ENCODE data around the gene BNC1.

Gene BNC1, protein sequence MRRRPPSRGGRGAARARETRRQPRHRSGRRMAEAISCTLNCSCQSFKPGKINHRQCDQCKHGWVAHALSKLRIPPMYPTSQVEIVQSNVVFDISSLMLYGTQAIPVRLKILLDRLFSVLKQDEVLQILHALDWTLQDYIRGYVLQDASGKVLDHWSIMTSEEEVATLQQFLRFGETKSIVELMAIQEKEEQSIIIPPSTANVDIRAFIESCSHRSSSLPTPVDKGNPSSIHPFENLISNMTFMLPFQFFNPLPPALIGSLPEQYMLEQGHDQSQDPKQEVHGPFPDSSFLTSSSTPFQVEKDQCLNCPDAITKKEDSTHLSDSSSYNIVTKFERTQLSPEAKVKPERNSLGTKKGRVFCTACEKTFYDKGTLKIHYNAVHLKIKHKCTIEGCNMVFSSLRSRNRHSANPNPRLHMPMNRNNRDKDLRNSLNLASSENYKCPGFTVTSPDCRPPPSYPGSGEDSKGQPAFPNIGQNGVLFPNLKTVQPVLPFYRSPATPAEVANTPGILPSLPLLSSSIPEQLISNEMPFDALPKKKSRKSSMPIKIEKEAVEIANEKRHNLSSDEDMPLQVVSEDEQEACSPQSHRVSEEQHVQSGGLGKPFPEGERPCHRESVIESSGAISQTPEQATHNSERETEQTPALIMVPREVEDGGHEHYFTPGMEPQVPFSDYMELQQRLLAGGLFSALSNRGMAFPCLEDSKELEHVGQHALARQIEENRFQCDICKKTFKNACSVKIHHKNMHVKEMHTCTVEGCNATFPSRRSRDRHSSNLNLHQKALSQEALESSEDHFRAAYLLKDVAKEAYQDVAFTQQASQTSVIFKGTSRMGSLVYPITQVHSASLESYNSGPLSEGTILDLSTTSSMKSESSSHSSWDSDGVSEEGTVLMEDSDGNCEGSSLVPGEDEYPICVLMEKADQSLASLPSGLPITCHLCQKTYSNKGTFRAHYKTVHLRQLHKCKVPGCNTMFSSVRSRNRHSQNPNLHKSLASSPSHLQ

DNA sequence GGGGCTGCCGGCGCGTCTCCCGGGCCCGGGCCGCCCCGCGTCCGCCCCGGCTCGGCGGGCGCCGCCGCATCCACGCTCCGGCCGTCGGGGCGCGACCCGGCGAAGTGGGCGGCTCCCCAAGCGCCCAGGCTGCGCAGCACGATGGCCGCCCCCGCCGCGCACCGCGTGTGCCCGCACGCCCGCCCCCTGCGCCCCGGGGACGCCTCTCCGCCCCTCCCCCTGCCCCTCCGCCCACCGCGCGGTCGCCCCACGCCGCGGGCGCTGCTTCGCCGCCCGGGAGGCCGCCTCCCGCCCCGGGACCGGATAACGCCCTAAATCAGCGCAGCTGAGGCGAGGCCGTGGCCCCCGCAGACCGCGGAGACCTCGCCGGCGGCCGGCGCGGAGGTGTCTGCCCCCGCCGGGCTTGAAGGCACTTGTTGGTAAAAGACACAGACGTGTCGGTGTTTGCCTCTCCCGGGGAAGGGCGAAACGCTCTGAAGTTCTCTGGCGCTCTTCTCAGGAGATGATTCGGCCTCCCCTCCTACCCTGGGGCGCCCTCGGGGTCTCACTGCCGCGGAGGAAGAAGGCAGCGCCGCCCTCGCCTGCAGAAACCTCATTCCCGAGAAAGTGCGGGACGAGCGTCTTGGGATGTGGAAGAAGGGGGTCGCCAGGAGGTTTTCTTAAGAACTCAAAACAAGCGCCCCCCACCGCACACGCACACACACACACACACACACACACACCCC lies at the start of gene BNC1:
Gene BNC1 (minus strand): TSS at position 106 of the 725 bp plus-strand sequence. CDS start 36 bp downstream, at position 70.
- DNase-seq = no peak

- no peak for DNase-seq
Measured at GRCh38 chr15:83327041-83327440, 42.6 kb upstream of the BNC1 start.

GRCh38 chr15:83324799-83325198 lies 40.3 kb upstream of the BNC1 start:
- DNase-seq = no peak

DNA sequence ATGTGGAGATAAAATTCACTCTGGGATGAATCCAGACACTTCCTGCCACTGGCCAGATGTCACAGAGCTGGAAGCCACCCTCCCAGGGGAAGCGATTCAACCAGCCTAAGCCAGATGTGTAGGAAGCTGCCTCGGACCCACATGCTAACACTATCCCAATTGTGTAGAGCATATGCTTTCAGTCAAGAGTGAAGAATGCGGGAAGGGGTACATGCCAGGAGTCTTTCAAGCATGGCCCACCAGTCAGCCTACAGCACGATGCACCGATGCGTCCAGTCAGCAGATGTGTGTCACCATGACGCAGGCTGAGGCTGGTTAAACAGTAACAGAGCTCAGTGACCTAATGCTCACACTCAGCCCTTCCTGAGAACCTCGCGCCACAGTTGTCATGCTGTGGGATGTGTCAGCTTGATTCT lies 38.8 kb upstream of the BNC1 start:
- no peak for DNase-seq

GRCh38 chr15:83322691-83323090 lies 38.2 kb upstream of the BNC1 start:
- no peak for DNase-seq

- no peak for DNase-seq
Measured at GRCh38 chr15:83322061-83322460, 37.6 kb upstream of the BNC1 start.

GRCh38 chr15:83320844-83321243 lies 36.4 kb upstream of the BNC1 start:
- no peak for DNase-seq

GRCh38 chr15:83320404-83320803 lies 35.9 kb upstream of the BNC1 start:
- DNase-seq = no peak

DNA sequence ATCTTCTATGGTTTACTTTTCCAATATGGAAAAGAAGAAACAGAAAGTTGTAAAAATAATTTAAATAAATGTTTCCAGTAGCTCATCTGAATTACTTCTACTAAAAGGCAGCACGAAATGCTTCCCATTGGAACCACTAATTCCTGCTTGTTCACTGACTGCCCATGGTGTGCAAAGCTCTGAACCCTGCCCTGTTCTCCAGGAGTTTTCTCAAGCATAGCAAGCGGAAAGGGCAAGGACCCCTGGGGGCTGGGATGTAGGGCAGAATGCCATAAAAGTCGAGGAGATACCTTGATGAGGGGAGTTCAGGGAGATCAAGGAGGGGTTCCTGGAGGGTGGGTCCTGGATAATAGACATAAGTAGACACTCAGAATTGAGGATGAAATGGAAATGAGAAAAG lies 35.3 kb upstream of the BNC1 start:
- no peak for DNase-seq

DNA sequence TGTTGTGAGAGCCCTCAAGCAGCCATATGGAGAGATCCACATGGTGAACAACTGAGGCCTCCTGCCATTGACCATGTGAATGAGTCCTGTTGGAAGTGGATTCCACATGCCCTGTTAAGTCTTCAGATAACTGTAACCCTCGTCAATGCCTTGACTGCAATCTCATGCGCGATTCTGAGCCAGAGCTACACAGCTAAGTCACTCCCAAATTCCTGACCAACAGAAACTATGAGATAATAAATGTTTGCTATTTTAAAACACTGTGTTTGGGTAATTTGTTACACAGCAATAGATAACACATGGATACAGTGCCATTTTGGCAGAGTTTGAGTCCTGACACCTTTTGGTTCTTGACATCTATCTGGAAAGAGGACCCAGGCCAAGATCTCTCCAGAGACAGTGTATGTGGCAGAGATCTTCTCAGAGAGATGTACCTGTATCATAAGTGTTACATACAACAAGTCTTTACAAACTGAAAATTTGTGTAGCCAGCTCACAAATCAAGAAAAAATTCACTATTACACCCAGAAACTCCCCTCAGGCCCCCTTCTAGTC lies 34.5 kb upstream of the BNC1 start:
- DNase-seq = no peak

GRCh38 chr15:83318036-83318435 lies 33.6 kb upstream of the BNC1 start:
- DNase-seq = no peak

- no peak for DNase-seq
Measured at GRCh38 chr15:83312071-83312470, 27.6 kb upstream of the BNC1 start.

DNA sequence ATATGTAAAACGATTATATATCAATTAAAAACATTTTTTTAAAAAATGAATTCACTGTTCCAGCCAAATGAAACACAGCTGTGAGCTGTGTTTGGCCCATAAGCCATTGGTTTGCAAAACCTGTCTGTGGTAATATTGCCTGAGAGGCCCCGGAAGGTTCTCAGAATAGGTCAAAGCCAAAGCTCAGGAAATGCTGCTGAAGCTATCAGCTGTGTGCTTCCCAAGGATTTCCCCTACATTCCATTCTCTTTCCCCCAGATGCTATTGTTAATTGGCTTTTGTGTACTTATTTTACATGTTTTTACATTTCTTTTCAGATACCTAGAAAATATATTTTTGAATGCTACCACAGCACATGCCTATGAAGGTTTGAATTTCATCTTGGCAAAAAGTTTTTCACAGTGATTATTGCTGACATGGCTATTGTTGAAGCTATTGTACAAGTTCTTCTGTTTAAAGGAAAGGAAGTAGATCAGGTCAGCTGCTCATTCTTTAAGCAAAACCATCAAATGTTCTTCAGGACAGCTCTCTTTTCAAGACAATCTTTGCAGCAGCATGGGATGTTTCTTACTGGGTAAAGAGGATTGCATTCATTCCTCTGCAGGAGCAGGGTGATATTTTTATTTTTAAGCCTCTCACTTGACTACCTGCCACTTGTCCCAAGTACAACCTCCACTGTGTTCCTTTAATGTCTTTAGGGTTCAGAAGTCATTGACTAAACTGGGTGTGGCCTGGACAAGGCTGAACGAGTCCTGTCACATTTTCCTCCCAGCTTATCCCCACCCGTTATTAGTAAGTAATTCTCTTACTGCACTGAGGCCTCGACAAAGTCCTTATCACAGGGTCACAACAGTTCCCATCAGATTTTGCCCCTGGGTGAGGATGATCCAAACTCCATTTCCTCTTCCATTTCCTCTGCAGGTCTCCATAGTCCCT lies 26.3 kb upstream of the BNC1 start:
- no peak for DNase-seq

- no peak for DNase-seq
Measured at GRCh38 chr15:83308671-83309070, 24.2 kb upstream of the BNC1 start.

GRCh38 chr15:83306561-83306960 lies 22.1 kb upstream of the BNC1 start:
- no peak for DNase-seq

GRCh38 chr15:83305704-83306291 lies 21.3 kb upstream of the BNC1 start:
- no peak for DNase-seq

DNA sequence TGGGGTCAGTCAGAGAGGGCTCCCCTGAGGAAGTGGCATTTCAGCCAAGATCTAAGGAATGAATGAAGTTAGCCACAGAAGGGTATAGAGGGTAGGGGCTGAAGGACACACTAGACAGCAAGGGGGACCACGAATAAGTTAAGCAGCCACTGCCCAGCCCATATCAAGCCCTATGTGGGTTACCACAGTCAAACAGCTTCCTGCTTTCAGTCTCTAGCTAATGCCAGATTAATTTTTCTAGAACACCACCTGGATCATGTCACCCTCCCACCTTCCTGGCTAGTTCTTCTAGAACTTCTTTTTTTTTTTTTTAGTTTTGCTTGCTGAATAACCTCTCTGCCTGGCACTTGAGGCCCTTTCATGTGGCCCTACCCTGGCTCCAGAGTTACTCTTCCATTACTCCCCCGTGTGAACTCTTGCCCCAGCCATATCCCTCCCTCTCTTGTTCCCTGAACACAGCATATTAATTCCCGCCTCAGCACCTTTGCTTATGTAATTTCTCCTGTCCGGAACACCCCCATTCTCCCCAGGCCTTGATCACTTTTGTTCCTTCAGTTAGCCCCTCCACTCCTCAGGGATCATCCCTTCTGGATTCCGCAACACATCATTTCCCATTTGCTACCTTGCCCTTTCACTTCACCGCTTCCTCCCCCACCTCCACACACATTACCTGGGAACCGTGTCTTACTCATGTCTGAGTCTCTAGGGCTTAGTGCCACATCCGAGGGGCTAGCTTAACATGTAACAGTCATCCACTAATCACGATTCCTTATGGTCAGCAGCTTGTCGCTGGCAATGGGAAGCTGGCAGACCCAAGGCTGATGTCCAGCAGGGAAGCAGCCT lies 20.6 kb upstream of the BNC1 start:
- DNase-seq = no peak

GRCh38 chr15:83303535-83303934 lies 19.1 kb upstream of the BNC1 start:
- no peak for DNase-seq

DNA sequence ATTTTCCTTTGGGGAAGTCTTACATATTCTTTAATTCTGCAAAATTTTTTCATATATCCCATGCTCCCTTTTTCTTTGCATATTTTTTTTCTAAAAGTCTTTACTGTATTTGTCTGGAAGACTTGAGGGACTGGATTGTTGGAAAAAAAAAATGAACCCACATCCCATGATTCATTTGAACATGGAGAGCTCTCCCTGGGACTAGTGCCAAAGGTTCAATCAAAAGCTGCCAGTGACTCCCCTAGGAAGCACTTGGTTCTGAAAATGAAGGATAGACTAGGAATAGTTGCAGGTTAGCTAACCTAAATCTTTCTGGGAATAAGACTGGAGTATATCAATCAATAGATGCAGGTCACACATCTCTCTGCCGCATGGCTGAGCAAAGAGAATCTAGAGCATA lies 16.4 kb upstream of the BNC1 start:
- DNase-seq = no peak

DNA sequence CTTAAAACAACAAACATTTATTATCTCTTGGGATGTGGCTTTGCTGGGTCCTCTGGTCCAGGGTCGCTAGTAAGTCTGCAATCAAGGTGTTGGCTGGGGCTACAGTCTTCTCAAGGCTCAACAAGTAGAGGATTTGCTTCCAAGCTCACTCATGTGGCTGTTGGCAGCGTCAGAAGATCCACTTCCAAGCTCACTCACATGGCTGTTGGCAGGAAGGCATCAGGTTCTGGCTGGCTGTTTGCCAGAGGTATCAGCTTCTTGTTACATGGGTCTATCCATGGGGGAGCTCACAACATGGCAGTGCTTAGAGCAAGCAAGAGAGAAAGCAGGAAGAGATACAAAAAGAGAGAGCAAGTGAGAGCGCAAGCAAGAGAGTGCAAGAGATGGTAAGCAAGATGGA lies 15.0 kb upstream of the BNC1 start:
- no peak for DNase-seq
